Endothelial cell of umbilical vein (primary cell): ENCODE measurements around the gene HBZ. TPM values are rescaled to one million over a fixed set of nuclear protein-coding genes. Genes with fewer than 3 reads are reported as not detected.

ENCODE experiments used
- BruUV-seq: library from RNA; stranded (reverse); fragments of 400-500 nt; replicated peaks from 2 replicates; lab custom pipeline; 2021; lab: Mats Ljungman, UMichigan
- CTCF ChIA-PET: fragments of 300-600, 350-600 bp; sonication (Branson Sonifier 250); formaldehyde crosslinking; loops from one replicate; lab custom pipeline; 2021; ENCODE audit warnings: antibody characterized with exemption, inconsistent platforms; lab: Charles Lee
- POLR2A ChIA-PET: fragments of 300-600, 350-600 bp; sonication (Branson Sonifier 250); formaldehyde crosslinking; loops from one replicate; lab custom pipeline; 2021; ENCODE audit warnings: antibody characterized with exemption, inconsistent platforms; lab: Charles Lee
- DNase-seq: peaks from one replicate; pipeline ENCODE4 v3.0.0-alpha.2; 2011; ENCODE audit warnings: low read depth, low spot score
- FAIRE-seq: peaks from 2 replicates; lab custom pipeline; 2011; peaks lifted over from hg19 to GRCh38; lab: Jason Lieb, UNC
- H2AFZ ChIP-seq: 2 replicates; pipeline ENCODE4 v1.6.0; 2012; ENCODE audit warnings: low read depth, low read length, control low read depth, inconsistent platforms
- H3K27ac ChIP-seq: 2 replicates; pipeline ENCODE4 v1.5.1; 2011; ENCODE audit warnings: low read depth, mild to moderate bottlenecking, control low read depth, low read length, moderate library complexity; ENCODE audit not compliant: insufficient read depth
- H3K27me3 ChIP-seq, 2 experiments: 2 replicates each; pipeline versions ENCODE4 v1.6.0 to v1.6.1; 2011; ENCODE audit warnings: low read length in 2 of 2, mixed read lengths in 1 of 2; ENCODE audit not compliant: control insufficient read depth in 2 of 2, insufficient read depth in 2 of 2
- H3K36me3 ChIP-seq, 2 experiments: 2 replicates in 1 of 2; 3 replicates in 1 of 2; pipeline ENCODE4 v1.5.1; 2011; ENCODE audit warnings: low read length in 2 of 2, mild to moderate bottlenecking in 1 of 2, moderate library complexity in 1 of 2; ENCODE audit not compliant: control insufficient read depth in 2 of 2, insufficient read depth in 2 of 2; ENCODE audit errors: extremely low read depth in 1 of 2
- H3K4me1 ChIP-seq: 3 replicates; pipeline ENCODE4 v1.5.1; 2011; ENCODE audit warnings: mild to moderate bottlenecking, low read length; ENCODE audit not compliant: control insufficient read depth, insufficient read depth; ENCODE audit errors: extremely low read depth
- H3K4me2 ChIP-seq: 2 replicates; pipeline ENCODE4 v1.6.1; 2011; ENCODE audit warnings: low read length, control low read depth, mixed read lengths; ENCODE audit not compliant: insufficient read depth
- H3K4me3 ChIP-seq, 3 experiments: fragments of 200-600 bp in 1 of 3; sonication (generic), shearing (Covaris generic) in 1 of 3; replicated peaks in 1 of 3; 2 replicates each; pipeline ENCODE4 v1.5.1; 2011 to 2016; ENCODE audit warnings: control low read depth in 3 of 3, low read length in 3 of 3, mild to moderate bottlenecking in 2 of 3, inconsistent platforms in 1 of 3, low read depth in 1 of 3, moderate library complexity in 1 of 3; ENCODE audit not compliant: insufficient read depth in 1 of 3
- H3K79me2 ChIP-seq: 2 replicates; pipeline ENCODE4 v1.6.0; 2012; ENCODE audit warnings: low read length, inconsistent platforms; ENCODE audit not compliant: control insufficient read depth, insufficient read depth
- H3K9ac ChIP-seq: replicated peaks from 2 replicates; pipeline ENCODE3; 2011; ENCODE audit warnings: low read length, control low read depth; ENCODE audit not compliant: insufficient read depth; ENCODE audit errors: extremely low read depth
- H3K9me1 ChIP-seq: replicated peaks from 3 replicates; pipeline ENCODE4 v1.6.0; 2011; ENCODE audit warnings: mild to moderate bottlenecking, low read length; ENCODE audit not compliant: control insufficient read depth, insufficient read depth; ENCODE audit errors: extremely low read depth
- H3K9me3 ChIP-seq: replicated peaks from 2 replicates; pipeline ENCODE4 v1.5.1; 2012; ENCODE audit warnings: low read length, inconsistent platforms; ENCODE audit not compliant: control insufficient read depth, insufficient read depth
- H4K20me1 ChIP-seq: replicated peaks from 2 replicates; pipeline ENCODE3; 2011; ENCODE audit warnings: mild to moderate bottlenecking, low read length; ENCODE audit not compliant: control insufficient read depth, insufficient read depth; ENCODE audit errors: extremely low read depth
- CTCF ChIP-seq, 2 donors: IDR thresholded peaks; 1 replicate in 1 of 2; 2 replicates in 1 of 2; pipeline ENCODE4 v1.5.1; 2011; ENCODE audit warnings: low read length in 2 of 2, mild to moderate bottlenecking in 2 of 2, moderate library complexity in 2 of 2, control low read depth in 1 of 2, inconsistent platforms in 1 of 2, low read depth in 1 of 2; ENCODE audit not compliant: insufficient read depth in 1 of 2; ENCODE audit errors: extremely low read depth in 1 of 2
- EZH2 ChIP-seq: IDR thresholded peaks from 2 replicates; pipeline ENCODE4 v1.6.1; 2012; ENCODE audit warnings: borderline replicate concordance, low read depth, mild to moderate bottlenecking, moderate library complexity, low read length, inconsistent platforms; ENCODE audit not compliant: severe bottlenecking
- FOS ChIP-seq: IDR thresholded peaks from 2 replicates; pipeline ENCODE4 v1.6.1; 2011; ENCODE audit warnings: mild to moderate bottlenecking, low read length, moderate library complexity, borderline replicate concordance; ENCODE audit not compliant: insufficient read depth
- GATA2 ChIP-seq: IDR thresholded peaks from 2 replicates; pipeline ENCODE4 v1.7.0; 2011; ENCODE audit warnings: low read depth, mild to moderate bottlenecking, moderate library complexity, mixed read lengths, low read length; ENCODE audit not compliant: insufficient read length, insufficient read depth
- JUN ChIP-seq: IDR thresholded peaks from 2 replicates; pipeline ENCODE4 v1.6.1; 2011; ENCODE audit warnings: borderline replicate concordance, low read depth; ENCODE audit not compliant: insufficient read length, insufficient read depth
- MAX ChIP-seq: IDR thresholded peaks from 2 replicates; pipeline ENCODE4 v1.6.1; 2011; ENCODE audit not compliant: insufficient read depth, insufficient read length
- MYC ChIP-seq: IDR thresholded peaks from one replicate; pipeline ENCODE4 v1.6.1; 2011; ENCODE audit warnings: mild to moderate bottlenecking, low read depth, low read length
- POLR2A ChIP-seq: IDR thresholded peaks from 2 replicates; pipeline ENCODE4 v1.6.1; 2012; ENCODE audit warnings: low read depth, mild to moderate bottlenecking, control low read depth, low read length
- POLR2AphosphoS5 ChIP-seq: IDR thresholded peaks from 2 replicates; pipeline ENCODE4 v1.6.1; 2012; ENCODE audit warnings: low read depth, mild to moderate bottlenecking, control low read depth, low read length, moderate library complexity; ENCODE audit not compliant: insufficient read depth
- dilution Hi-C: fragments of 300-500 bp; cut with MboI; formaldehyde crosslinking; loops from one replicate; pipeline ENCODE4 v1.15.0; 2019; ENCODE audit warnings: low sequenced_read_pairs; ENCODE audit not compliant: extremely low pct_ligation_motif_present
- intact Hi-C: fragments of 100-400 bp; cut with micrococcal nuclease; formaldehyde crosslinking; loops from one replicate; pipeline ENCODE4 v1.10.0; 2022
- polyA plus RNA-seq, 4 experiments: library from polyadenylated mRNA; depleted of rRNA in 3 of 4; stranded (reverse) in 3 of 4; unstranded in 1 of 4; fragments of >200 nt; gene quantifications; 2 replicates each; pipeline versions ENCODE4 v1.2.1 to v1.2.3, GENCODE V29; 2011 to 2012; ENCODE audit warnings: missing spikeins in 1 of 4
- total RNA-seq: library from RNA; stranded (reverse); gene quantifications from 2 replicates; pipeline ENCODE4 v1.2.3, GENCODE V29; 2021

The HBZ gene
- total and polyA plus RNA-seq, 2 donors (not counting 3 experiments of a cell fraction or from before 2014, with no cell fraction given), result not detected

- Histone ChIP-seq H3K4me1 (peaks cover 5% of the 10 kb centered on the region), H3K27me3 (no peaks in the 10 kb centered on the region), H2AFZ (no peak overlapping the region), H4K20me1 (no peaks in the 10 kb centered on the region), H3K9ac (no peak overlapping the region), H3K4me2 (no peak overlapping the region), H3K4me3 (no peak overlapping the region), H3K9me3 (no peaks in the 10 kb centered on the region), H3K27ac (no peak overlapping the region), H3K9me1 (no peaks in the 10 kb centered on the region), H3K36me3 (peaks cover 12 to 24% of the 10 kb centered on the region in 2 experiments), H3K79me2 (no peaks in the 10 kb centered on the region)
- dilution Hi-C loops (no loop called here), intact Hi-C loops (no loop called here)
- TF ChIP-seq POLR2AphosphoS5 (no peak), FOS (no peak), MYC (no peak), MAX (no peak), POLR2A (no peak), JUN (no peak), EZH2 (no peak), GATA2 (no peak)
- no peak for DNase-seq
- no peak for FAIRE-seq
- BruUV-seq, result no TSS peak
- CTCF ChIA-PET, result no interaction called here
- POLR2A ChIA-PET, result no interaction called here
These were observed 33.2 kb downstream of the HBZ start for GRCh38 chr16:185691-186090.

- TF ChIP-seq POLR2AphosphoS5 (no peak), POLR2A (no peak), CTCF (IDR thresholded peaks at IDR 0.05; ENCODE audit: extremely low read depth in 1 of 2, insufficient read depth in 1 of 2, low read depth in 1 of 2, low read length in 2 of 2) (no peak), JUN (no peak), MYC (no peak), MAX (no peak), EZH2 (no peak), FOS (no peak), GATA2 (no peak)
- POLR2A ChIA-PET, result no interaction called here
- dilution Hi-C loops, result no loop called here
- Histone ChIP-seq H3K9ac (no peak overlapping the region), H3K9me1 (no peaks in the 10 kb centered on the region), H2AFZ (no peak overlapping the region), H3K4me3 (no peak overlapping the region), H3K36me3 (peaks cover 12 to 38% of the 10 kb centered on the region in 2 experiments), H3K9me3 (no peaks in the 10 kb centered on the region), H3K27me3 (no peaks in the 10 kb centered on the region), H3K4me2 (no peak overlapping the region), H4K20me1 (no peaks in the 10 kb centered on the region), H3K27ac (no peak overlapping the region), H3K4me1 (no peaks in the 10 kb centered on the region), H3K79me2 (no peaks in the 10 kb centered on the region)
- CTCF ChIA-PET, result interaction anchor here (2.1 kb wide), 1 partner anchor 175 kb away, joined by 6 read pairs; no protein-coding TSS in a partner anchor
- no peak for DNase-seq
- FAIRE-seq, result no peak
- no TSS peak for BruUV-seq
- intact Hi-C loops, result no loop called here
These were observed 34.9 kb downstream of the HBZ start for GRCh38 chr16:187330-187729.
